GM13977 (cell line): ENCODE results near the gene ADAMTS17.

Experiments
- DNase-seq: peaks from one replicate; pipeline ENCODE4 v3.0.0; 2012; ENCODE audit warnings: low spot score
- CTCF ChIP-seq: IDR thresholded peaks from 2 replicates; pipeline ENCODE4 v1.5.1; 2012; ENCODE audit warnings: mild to moderate bottlenecking, control low read depth; ENCODE audit not compliant: insufficient read depth; ENCODE audit errors: extremely low read depth, missing control alignments
- in situ Hi-C: fragments of 300-500 bp; cut with MboI; formaldehyde crosslinking; loops from one replicate; pipeline ENCODE4 v1.12.0; 2022; ENCODE audit warnings: low sequenced_read_pairs, low pct_unique_long_range_greater_than_20kb, mixed read lengths, inconsistent platforms; ENCODE audit not compliant: unreplicated experiment

Gene ADAMTS17

GRCh38 chr15:100265641-100266035, 76.1 kb downstream of the ADAMTS17 start:
- in situ Hi-C loops = no loop called here
- no peak for TF ChIP-seq CTCF
- DNase-seq = no peak

- no peak for DNase-seq
- in situ Hi-C loops = no loop called here
Observed at GRCh38 chr15:100264994-100265640, 76.7 kb downstream of the ADAMTS17 start.

GRCh38 chr15:100263721-100264455, 77.9 kb downstream of the ADAMTS17 start:
- in situ Hi-C loops = no loop called here
- no peak for TF ChIP-seq CTCF
- DNase-seq = no peak

More at GRCh38 chr15:100264994-100265640, 76.7 kb downstream of the ADAMTS17 start:
- no peak for TF ChIP-seq CTCF

GRCh38 chr15:100263031-100263430, 78.7 kb downstream of the ADAMTS17 start:
- DNase-seq = no peak
- in situ Hi-C loops = no loop called here
- TF ChIP-seq CTCF = no peak

- in situ Hi-C loops = no loop called here
- DNase-seq = no peak
- no peak for TF ChIP-seq CTCF
Observed at GRCh38 chr15:100261302-100262240, 80.2 kb downstream of the ADAMTS17 start.

GRCh38 chr15:100259266-100259665, 82.5 kb downstream of the ADAMTS17 start:
- in situ Hi-C loops = no loop called here
- no peak for TF ChIP-seq CTCF
- no peak for DNase-seq
